Spleen (tissue), 11 donors: ENCODE results near the gene CDK19. TPM values are rescaled to one million over a fixed set of nuclear protein-coding genes. Genes with fewer than 3 reads are reported as not detected.

ENCODE experiments used
- DNase-seq: peaks from one replicate; pipeline ENCODE4 v3.0.0-alpha.2; 2020
- H3K27ac ChIP-seq, 8 donors: fragments of 200-600 bp; sonication (generic) in 7 of 8; 1 replicate in 4 of 8; 2 replicates in 4 of 8; pipeline versions ENCODE4 v1.5.0 to v1.8.0; 2016 to 2021; ENCODE audit warnings: inconsistent platforms in 4 of 8, mild to moderate bottlenecking in 4 of 8, moderate library complexity in 1 of 8
- H3K27me3 ChIP-seq, 7 donors: fragments of 200-600 bp; sonication (generic) in 6 of 7; replicated peaks in 1 of 7; 1 replicate in 4 of 7; 2 replicates in 3 of 7; pipeline versions ENCODE4 v1.5.0 to v1.8.0; 2016 to 2021; ENCODE audit warnings: inconsistent platforms in 3 of 7, mild to moderate bottlenecking in 1 of 7
- H3K36me3 ChIP-seq, 6 donors: fragments of 200-600 bp; sonication (generic) in 5 of 6; 1 replicate in 4 of 6; 2 replicates in 2 of 6; pipeline versions ENCODE4 v1.5.0 to v1.8.0; 2016 to 2021; ENCODE audit warnings: inconsistent platforms in 2 of 6
- H3K4me1 ChIP-seq, 6 donors: fragments of 200-600 bp; sonication (generic) in 5 of 6; 1 replicate in 3 of 6; 2 replicates in 3 of 6; pipeline versions ENCODE4 v1.5.0 to v1.8.0; 2016 to 2021; ENCODE audit warnings: inconsistent platforms in 3 of 6
- H3K4me3 ChIP-seq, 8 donors: fragments of 200-600 bp; sonication (generic) in 7 of 8; 1 replicate in 4 of 8; 2 replicates in 4 of 8; pipeline versions ENCODE4 v1.5.0 to v1.8.0; 2016 to 2021; ENCODE audit warnings: inconsistent platforms in 4 of 8, mild to moderate bottlenecking in 4 of 8, moderate library complexity in 2 of 8
- H3K9me3 ChIP-seq, 8 donors: fragments of 200-600 bp; sonication (generic) in 7 of 8; 1 replicate in 4 of 8; 2 replicates in 4 of 8; pipeline versions ENCODE4 v1.5.0 to v1.8.0; 2016 to 2021; ENCODE audit warnings: inconsistent platforms in 4 of 8
- POLR2A ChIP-seq, 3 donors: fragments of 450-650 bp; IDR thresholded peaks; one replicate each; pipeline ENCODE4 v1.5.1; 2017; ENCODE audit warnings: antibody characterized with exemption in 3 of 3, mild to moderate bottlenecking in 1 of 3
- POLR2AphosphoS5 ChIP-seq, 3 donors: sonication (generic); formaldehyde crosslinking; IDR thresholded peaks; one replicate each; pipeline ENCODE4 v1.5.1; 2017; ENCODE audit warnings: antibody characterized with exemption in 3 of 3
- WGBS, 5 donors: extraction: QIAGEN DNeasy Blood & Tissue Kit in 3 of 5; methylation state at CpG; one replicate each; pipeline versions ENCODE4 v1.1.5 to v1.1.7; 2013 to 2018; 5-methylcytosine and 5-hydroxymethylcytosine counted together
- intact Hi-C: fragments of 100-400 bp; cut with DNase I; formaldehyde crosslinking; loops from one replicate; pipeline ENCODE4 v1.15.0; 2023; ENCODE audit warnings: low total_unique reads
- polyA plus RNA-seq, 3 donors: library from polyadenylated mRNA; stranded (reverse); fragments of 200-250 nt; gene quantifications; one replicate each; pipeline ENCODE4 v1.2.1, GENCODE V29; 2013
- total RNA-seq, 7 donors: library from RNA; depleted of rRNA in 3 of 7; stranded (reverse); fragments of >200 nt in 3 of 7; fragmentation: NEBNext Ultra II Directional in 4 of 7; extraction: Animal tissue kit (Norgen Biotek cat#: 25700) in 4 of 7; gene quantifications; one replicate each; pipeline versions ENCODE4 v1.1.0 to v1.2.1, GENCODE V29; 2016 to 2021
- TF ChIP-seq, protein P1 (sequence below), 11 experiments: fragments of 200-600 bp in 7 of 11; fragments of 450-650 bp in 4 of 11; sonication (generic) in 4 of 11; IDR thresholded peaks in 8 of 11; conservative IDR thresholded peaks in 3 of 11; 1 replicate in 7 of 11; 2 replicates in 4 of 11; pipeline versions ENCODE4 v1.4.0 to v1.8.0; 2016 to 2021; ENCODE audit warnings: antibody characterized with exemption in 11 of 11, inconsistent platforms in 4 of 11, mild to moderate bottlenecking in 1 of 11
- donor health status: healthy with polysubstance abuse.
- donor health status: DM: no; HTN: no; CAD: no; lungs with moderate emphysema.
- donor health status: DM: no; HTN: no; CAD: no.
- donor health status: Bipolar disorder and iron deficiency.
- donor health status: healthy.
- donor health status: DM: no; HTN: no; CAD: no.
- donor health status: DM: yes; HTN: yes; CAD: no.

Gene CDK19
- total and polyA plus RNA-seq, 10 donors, result 7.9 to 29.8 (median 21.7) TPM

DNA sequence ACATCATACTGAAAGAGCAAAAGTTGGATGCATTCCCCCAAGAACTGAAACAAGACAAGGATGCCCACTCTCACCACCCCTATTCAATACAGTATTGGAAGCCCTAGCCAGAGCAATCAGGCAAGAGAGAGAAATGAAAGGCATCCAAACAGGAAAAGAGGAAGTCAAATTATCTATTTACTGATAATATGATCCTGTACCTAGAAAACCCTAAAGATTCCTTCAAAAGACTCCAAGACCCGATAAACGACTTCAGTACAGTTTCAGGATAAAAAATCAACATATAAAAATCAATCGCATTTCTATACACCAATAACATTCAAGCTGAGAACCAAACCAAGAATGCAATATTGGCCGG, 14.5 kb downstream of the CDK19 start:
- Histone ChIP-seq H3K9me3 (peaks cover 0 to 6% (median 0%) of the 10 kb centered on the region in 8 donors), H3K27me3 (no peaks in the 10 kb centered on the region), H3K27ac (no peak overlapping the region), H3K4me3 (no peak overlapping the region), H3K4me1 (peaks cover 0 to 59% (median 11%) of the 10 kb centered on the region in 6 donors), H3K36me3 (no peaks in the 10 kb centered on the region)
- WGBS, 5 donors, result 92 to 98% (median 97%) methylated on average over 4 of the region's 4 CpGs
- no peak for DNase-seq
- TF ChIP-seq POLR2A (IDR thresholded peaks at IDR 0.05) (no peak), POLR2AphosphoS5 (IDR thresholded peaks at IDR 0.05) (no peak)
- TF ChIP-seq, protein P1, sequence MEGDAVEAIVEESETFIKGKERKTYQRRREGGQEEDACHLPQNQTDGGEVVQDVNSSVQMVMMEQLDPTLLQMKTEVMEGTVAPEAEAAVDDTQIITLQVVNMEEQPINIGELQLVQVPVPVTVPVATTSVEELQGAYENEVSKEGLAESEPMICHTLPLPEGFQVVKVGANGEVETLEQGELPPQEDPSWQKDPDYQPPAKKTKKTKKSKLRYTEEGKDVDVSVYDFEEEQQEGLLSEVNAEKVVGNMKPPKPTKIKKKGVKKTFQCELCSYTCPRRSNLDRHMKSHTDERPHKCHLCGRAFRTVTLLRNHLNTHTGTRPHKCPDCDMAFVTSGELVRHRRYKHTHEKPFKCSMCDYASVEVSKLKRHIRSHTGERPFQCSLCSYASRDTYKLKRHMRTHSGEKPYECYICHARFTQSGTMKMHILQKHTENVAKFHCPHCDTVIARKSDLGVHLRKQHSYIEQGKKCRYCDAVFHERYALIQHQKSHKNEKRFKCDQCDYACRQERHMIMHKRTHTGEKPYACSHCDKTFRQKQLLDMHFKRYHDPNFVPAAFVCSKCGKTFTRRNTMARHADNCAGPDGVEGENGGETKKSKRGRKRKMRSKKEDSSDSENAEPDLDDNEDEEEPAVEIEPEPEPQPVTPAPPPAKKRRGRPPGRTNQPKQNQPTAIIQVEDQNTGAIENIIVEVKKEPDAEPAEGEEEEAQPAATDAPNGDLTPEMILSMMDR (IDR thresholded peaks at IDR 0.05 in 8 of 11, conservative IDR thresholded peaks at IDR 0.05 in 3 of 11), result no peak
- intact Hi-C loops, result no loop called here

DNA sequence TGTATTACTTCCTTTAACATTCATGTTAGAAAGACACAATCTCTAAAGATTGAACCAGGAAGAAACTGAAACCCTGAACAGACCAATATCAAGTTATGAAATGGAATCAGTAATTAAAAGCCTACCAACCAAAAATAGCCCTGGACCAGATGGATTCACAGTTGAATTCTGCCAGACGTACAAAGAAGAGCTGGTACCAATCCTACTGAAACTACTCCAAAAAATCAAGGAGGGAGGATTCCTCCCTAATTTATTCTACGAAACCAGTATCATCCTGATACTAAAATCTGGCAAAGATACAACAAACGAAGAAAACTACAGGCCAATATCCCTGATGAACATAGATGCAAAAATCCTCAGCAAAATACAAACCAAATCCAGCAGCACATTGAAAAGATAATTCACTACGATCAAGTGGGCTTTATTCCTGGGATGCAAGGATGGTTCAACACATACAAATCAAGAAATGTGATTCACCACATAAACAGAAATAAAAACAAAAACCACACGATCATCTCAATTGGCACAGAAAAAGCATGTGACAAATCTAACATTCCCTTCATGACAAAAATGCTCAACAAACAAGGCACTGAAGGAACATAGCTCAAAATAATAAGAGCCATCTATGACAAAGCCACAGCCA, 15.0 kb downstream of the CDK19 start:
- no peak for DNase-seq
- Histone ChIP-seq H3K27ac (no peak overlapping the region), H3K27me3 (no peaks in the 10 kb centered on the region), H3K4me1 (peaks cover 0 to 54% (median 11%) of the 10 kb centered on the region in 6 donors), H3K36me3 (no peaks in the 10 kb centered on the region), H3K4me3 (no peak overlapping the region), H3K9me3 (peaks cover 0 to 6% (median 0%) of the 10 kb centered on the region in 8 donors)
- 89 to 97% (median 95%) methylated on average over 5 of the region's 5 CpGs for WGBS, 5 donors
- intact Hi-C loops, result no loop called here
- no peak for TF ChIP-seq POLR2A (IDR thresholded peaks at IDR 0.05)

DNA sequence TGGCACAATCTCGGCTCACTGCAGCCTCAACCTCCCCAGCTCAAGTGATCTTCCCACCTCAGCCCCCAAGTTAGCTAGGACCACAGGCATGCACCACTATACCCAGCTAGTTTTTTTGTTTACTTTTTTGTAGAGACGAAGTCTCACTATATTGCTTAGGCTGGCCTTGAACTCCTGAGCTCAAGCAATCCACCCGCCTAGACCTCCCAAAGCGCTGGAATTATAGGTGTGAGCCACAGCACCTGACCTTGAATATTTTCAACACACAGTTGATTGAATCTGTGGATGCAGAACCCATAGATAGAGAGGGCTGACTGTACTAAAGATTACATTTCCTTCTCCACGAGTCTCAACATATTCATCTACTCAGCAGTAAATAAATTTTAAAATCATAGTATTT, 15.6 kb downstream of the CDK19 start:
- WGBS, 5 donors, result 82 to 87% (median 85%) methylated on average over 5 of the region's 5 CpGs
- Histone ChIP-seq H3K9me3 (peaks cover 0 to 6% (median 0%) of the 10 kb centered on the region in 8 donors), H3K4me1 (peaks cover 0 to 47% (median 10%) of the 10 kb centered on the region in 6 donors), H3K27ac (no peak overlapping the region), H3K36me3 (no peaks in the 10 kb centered on the region), H3K27me3 (no peaks in the 10 kb centered on the region), H3K4me3 (no peak overlapping the region)
- TF ChIP-seq POLR2A (IDR thresholded peaks at IDR 0.05) (no peak), POLR2AphosphoS5 (IDR thresholded peaks at IDR 0.05) (no peak)
- TF ChIP-seq, protein P1 (IDR thresholded peaks at IDR 0.05 in 8 of 11, conservative IDR thresholded peaks at IDR 0.05 in 3 of 11), result no peak
- intact Hi-C loops, result no loop called here
- no peak for DNase-seq

DNA sequence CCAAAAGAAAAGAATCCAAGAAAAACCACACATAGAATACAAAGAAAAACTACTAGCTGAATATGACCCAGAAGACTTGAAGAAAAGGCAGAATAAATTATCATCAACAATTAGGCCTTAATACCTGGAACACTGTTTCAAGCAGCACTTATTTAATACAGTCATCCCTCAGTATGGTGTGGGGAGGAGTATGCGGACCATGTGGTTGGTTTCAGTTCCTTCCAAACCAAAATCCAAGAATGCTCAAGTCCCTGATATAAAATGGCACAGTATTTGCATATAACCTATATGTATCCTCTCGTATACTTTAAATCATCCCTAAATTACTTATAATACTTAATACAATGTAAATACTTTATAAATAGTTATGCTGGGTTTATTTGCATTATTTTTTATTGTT, 16.1 kb downstream of the CDK19 start:
- TF ChIP-seq POLR2AphosphoS5 (IDR thresholded peaks at IDR 0.05) (no peak), POLR2A (IDR thresholded peaks at IDR 0.05) (no peak)
- TF ChIP-seq, protein P1 (IDR thresholded peaks at IDR 0.05 in 8 of 11, conservative IDR thresholded peaks at IDR 0.05 in 3 of 11), result no peak
- intact Hi-C loops, result no loop called here

More for the DNA sequence above, 16.1 kb downstream of the CDK19 start:
- no peak overlapping the region for H3K4me3 ChIP-seq
- WGBS, 5 donors, result 67 to 81% (median 72%) methylated on average over 2 of the region's 2 CpGs
- no peak for DNase-seq
- H3K9me3 ChIP-seq, result peaks cover 0 to 6% (median 0%) of the 10 kb centered on the region in 8 donors
- H3K4me1 ChIP-seq, result peaks cover 0 to 44% (median 9%) of the 10 kb centered on the region in 6 donors
- H3K27me3 ChIP-seq, result no peaks in the 10 kb centered on the region
- H3K36me3 ChIP-seq, result no peaks in the 10 kb centered on the region
- H3K27ac ChIP-seq, result no peak overlapping the region
